HepG2 (cell line): ENCODE measurements around the gene SPRYD4. TPM values are rescaled to one million over a fixed set of nuclear protein-coding genes. Genes with fewer than 3 reads are reported as not detected.

Experiments used
- KDM1A ChIP-seq: IDR thresholded peaks from 2 replicates; pipeline ENCODE4 v1.6.1; 2016; ENCODE audit warnings: missing compliant biosample characterization
- NCOA2 ChIP-seq: sonication (generic); formaldehyde crosslinking; IDR thresholded peaks from 2 replicates; pipeline ENCODE4 v1.8.0; 2022; ENCODE audit warnings: inconsistent platforms
- PCBP1 ChIP-seq: fragments of 200-400 bp; formaldehyde crosslinking; IDR thresholded peaks from 2 replicates; pipeline ENCODE4 v1.6.1; 2017; ENCODE audit warnings: mild to moderate bottlenecking, low read depth, low read length, borderline replicate concordance
- POLR2G ChIP-seq: fragments of 200-400 bp; formaldehyde crosslinking; IDR thresholded peaks from 2 replicates; pipeline ENCODE4 v1.6.1; 2018; ENCODE audit warnings: mild to moderate bottlenecking, low read depth, low read length, moderate library complexity
- PRMT3 ChIP-seq: sonication (generic); formaldehyde crosslinking; IDR thresholded peaks from 2 replicates; pipeline ENCODE4 v1.8.1; 2022; ENCODE audit warnings: low read depth, mild to moderate bottlenecking, moderate library complexity, missing genetic modification reagents, borderline replicate concordance
- STAG1 ChIP-seq: sonication (generic); formaldehyde crosslinking; IDR thresholded peaks from 2 replicates; pipeline ENCODE4 v1.4.0; 2020; ENCODE audit warnings: missing genetic modification reagents
- ZBTB20 ChIP-seq: sonication (generic); formaldehyde crosslinking; IDR thresholded peaks from 2 replicates; pipeline ENCODE4 v1.8.1; 2023; ENCODE audit warnings: missing genetic modification reagents, low read depth, mild to moderate bottlenecking, borderline replicate concordance
- ZEB1 ChIP-seq: IDR thresholded peaks from 2 replicates; pipeline ENCODE4 v1.6.1; 2012; ENCODE audit warnings: mild to moderate bottlenecking, low read depth, inconsistent platforms; ENCODE audit not compliant: insufficient replicate concordance
- ZFP62 ChIP-seq: sonication (generic); formaldehyde crosslinking; IDR thresholded peaks from 2 replicates; pipeline ENCODE4 v1.4.0; 2020; ENCODE audit warnings: missing genetic modification reagents
- ZFX ChIP-seq: sonication (generic); formaldehyde crosslinking; IDR thresholded peaks from 2 replicates; pipeline ENCODE4 v1.4.0; 2020; ENCODE audit warnings: mild to moderate bottlenecking, low read depth, missing genetic modification reagents, moderate library complexity
- ZNF251 ChIP-seq: sonication (generic); formaldehyde crosslinking; IDR thresholded peaks from 2 replicates; pipeline ENCODE4 v1.9.0; 2021; ENCODE audit warnings: mild to moderate bottlenecking, missing genetic modification reagents
- ZNF451 ChIP-seq: sonication (generic); formaldehyde crosslinking; IDR thresholded peaks from 2 replicates; pipeline ENCODE4 v1.5.0; 2020; ENCODE audit warnings: mild to moderate bottlenecking, missing genetic modification reagents
- ZNF644 ChIP-seq: IDR thresholded peaks from 2 replicates; pipeline ENCODE4 v1.6.1; 2016; ENCODE audit warnings: low read depth
- ZNF749 ChIP-seq: sonication (generic); formaldehyde crosslinking; IDR thresholded peaks from 2 replicates; pipeline ENCODE4 v1.8.0; 2022; ENCODE audit warnings: mild to moderate bottlenecking, missing genetic modification reagents, moderate library complexity, borderline replicate concordance
- polyA plus RNA-seq, 8 experiments: library from polyadenylated mRNA; depleted of rRNA in 3 of 8; stranded (reverse) in 7 of 8; unstranded in 1 of 8; fragments of >200 nt; fragmentation: Illumina TruSeq in 4 of 8; extraction: Trizol in 4 of 8; gene quantifications; 2 replicates each; pipeline versions ENCODE4 v1.2.1 to v1.2.3, GENCODE V29; 2011 to 2016; ENCODE audit warnings: low read depth in 4 of 8, missing spikeins in 1 of 8, mixed read lengths in 1 of 8; ENCODE audit not compliant: insufficient read depth in 1 of 8
- total RNA-seq, 5 experiments: library from RNA; depleted of rRNA; stranded (reverse); fragments of >200 nt; fragmentation: Illumina TruSeq; extraction: Trizol; gene quantifications; 2 replicates each; pipeline ENCODE4 v1.2.3, GENCODE V29; 2016; ENCODE audit warnings: low read depth in 1 of 5
- TF ChIP-seq, protein P1 (sequence below): IDR thresholded peaks from 2 replicates; pipeline ENCODE4 v1.6.1; 2012; ENCODE audit warnings: low read depth, low read length, improper control_type of control experiment
- TF ChIP-seq, protein P2 (sequence below): sonication (generic); formaldehyde crosslinking; IDR thresholded peaks from 2 replicates; pipeline ENCODE4 v1.9.0; 2021; ENCODE audit warnings: missing genetic modification reagents, mild to moderate bottlenecking, borderline replicate concordance
- TF ChIP-seq, protein P3 (sequence below): sonication (generic); formaldehyde crosslinking; IDR thresholded peaks from 2 replicates; pipeline ENCODE4 v1.4.0; 2020; ENCODE audit warnings: missing genetic modification reagents, borderline replicate concordance
- TF ChIP-seq, protein P4 (sequence below): sonication (generic); formaldehyde crosslinking; IDR thresholded peaks from 2 replicates; pipeline ENCODE4 v1.5.0; 2020; ENCODE audit warnings: mild to moderate bottlenecking, missing genetic modification reagents
- TF ChIP-seq, protein P5 (sequence below): sonication (generic); formaldehyde crosslinking; IDR thresholded peaks from 2 replicates; pipeline ENCODE4 v1.8.0; 2022; ENCODE audit warnings: mild to moderate bottlenecking, missing genetic modification reagents, moderate library complexity

SPRYD4 gene
- total and polyA plus RNA-seq, 2 of the 13 experiments (the other 11 are each of a cell fraction or from before 2014, with no cell fraction given), result 3.9 to 4.5 TPM

DNA sequence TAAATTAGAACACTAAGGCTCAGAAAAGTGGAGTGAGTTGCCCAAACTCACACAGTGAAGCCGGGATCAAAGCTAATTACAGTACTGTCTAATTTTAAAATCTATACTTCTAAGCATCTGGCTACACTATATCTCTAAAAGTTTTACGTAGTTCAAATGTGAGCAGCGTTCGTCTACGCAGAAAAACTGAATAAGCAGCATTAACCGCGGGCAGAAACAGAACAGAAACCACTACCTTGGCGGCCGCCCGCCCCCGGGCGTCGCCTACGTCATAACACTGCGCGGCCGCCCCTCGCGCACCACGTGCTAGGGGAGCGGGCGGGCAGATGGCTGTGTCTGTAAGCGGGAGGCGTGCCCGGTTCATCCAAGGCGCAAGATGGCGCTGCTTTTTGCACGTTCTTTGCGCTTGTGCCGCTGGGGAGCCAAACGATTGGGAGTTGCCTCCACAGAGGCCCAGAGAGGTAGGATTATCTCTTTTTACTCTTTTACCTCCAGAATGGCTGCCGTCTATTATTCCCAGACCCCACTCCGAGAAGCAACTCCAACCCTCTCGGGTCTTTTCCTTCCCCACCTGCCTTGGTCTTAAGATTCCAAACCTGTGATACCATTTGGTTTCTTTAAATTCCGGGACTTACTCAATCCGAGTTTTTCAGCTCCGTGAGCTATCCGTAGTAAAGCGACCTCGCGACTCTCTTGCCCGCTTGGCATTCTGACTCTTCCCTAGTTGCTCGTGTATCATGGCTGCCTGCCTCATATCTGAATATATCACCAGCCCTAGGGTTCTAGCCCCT is at the start of gene SPRYD4 (continued):
- TF ChIP-seq, protein P1, sequence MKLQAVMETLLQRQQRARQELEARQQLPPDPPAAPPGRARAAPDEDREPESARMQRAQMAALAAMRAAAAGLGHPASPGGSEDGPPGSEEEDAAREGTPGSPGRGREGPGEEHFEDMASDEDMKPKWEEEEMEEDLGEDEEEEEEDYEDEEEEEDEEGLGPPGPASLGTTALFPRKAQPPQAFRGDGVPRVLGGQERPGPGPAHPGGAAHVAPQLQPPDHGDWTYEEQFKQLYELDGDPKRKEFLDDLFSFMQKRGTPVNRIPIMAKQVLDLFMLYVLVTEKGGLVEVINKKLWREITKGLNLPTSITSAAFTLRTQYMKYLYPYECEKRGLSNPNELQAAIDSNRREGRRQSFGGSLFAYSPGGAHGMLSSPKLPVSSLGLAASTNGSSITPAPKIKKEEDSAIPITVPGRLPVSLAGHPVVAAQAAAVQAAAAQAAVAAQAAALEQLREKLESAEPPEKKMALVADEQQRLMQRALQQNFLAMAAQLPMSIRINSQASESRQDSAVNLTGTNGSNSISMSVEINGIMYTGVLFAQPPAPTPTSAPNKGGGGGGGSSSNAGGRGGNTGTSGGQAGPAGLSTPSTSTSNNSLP, result no peak
- TF ChIP-seq PCBP1 (no peak), ZNF644 (CRISPR knock-in tag) (peak; percentile 71), ZEB1 (no peak), PRMT3 (CRISPR knock-in tag) (peak; percentile 90; the same call in 1 of the 2 replicates), NCOA2 (peak; percentile 72), ZNF749 (CRISPR knock-in tag) (peak; percentile 62; the same call in 1 of the 2 replicates), POLR2G (peak; percentile 96), ZBTB20 (CRISPR knock-in tag) (peak; percentile 95; the same call in 1 of the 2 replicates), KDM1A (CRISPR knock-in tag) (no peak), ZNF251 (CRISPR knock-in tag) (no peak), ZFP62 (no peak), ZNF451 (CRISPR knock-in tag) (peak; percentile 53; the same call in 1 of the 2 replicates), ZFX (CRISPR knock-in tag) (peak; percentile 82), STAG1 (CRISPR knock-in tag) (0 out of 2 replicates have a peak, but pooled peaks have one; percentile 17)
- TF ChIP-seq, protein P2, sequence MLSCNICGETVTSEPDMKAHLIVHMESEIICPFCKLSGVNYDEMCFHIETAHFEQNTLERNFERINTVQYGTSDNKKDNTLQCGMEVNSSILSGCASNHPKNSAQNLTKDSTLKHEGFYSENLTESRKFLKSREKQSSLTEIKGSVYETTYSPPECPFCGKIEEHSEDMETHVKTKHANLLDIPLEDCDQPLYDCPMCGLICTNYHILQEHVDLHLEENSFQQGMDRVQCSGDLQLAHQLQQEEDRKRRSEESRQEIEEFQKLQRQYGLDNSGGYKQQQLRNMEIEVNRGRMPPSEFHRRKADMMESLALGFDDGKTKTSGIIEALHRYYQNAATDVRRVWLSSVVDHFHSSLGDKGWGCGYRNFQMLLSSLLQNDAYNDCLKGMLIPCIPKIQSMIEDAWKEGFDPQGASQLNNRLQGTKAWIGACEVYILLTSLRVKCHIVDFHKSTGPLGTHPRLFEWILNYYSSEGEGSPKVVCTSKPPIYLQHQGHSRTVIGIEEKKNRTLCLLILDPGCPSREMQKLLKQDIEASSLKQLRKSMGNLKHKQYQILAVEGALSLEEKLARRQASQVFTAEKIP (CRISPR knock-in tag), result no peak
- TF ChIP-seq, protein P3, sequence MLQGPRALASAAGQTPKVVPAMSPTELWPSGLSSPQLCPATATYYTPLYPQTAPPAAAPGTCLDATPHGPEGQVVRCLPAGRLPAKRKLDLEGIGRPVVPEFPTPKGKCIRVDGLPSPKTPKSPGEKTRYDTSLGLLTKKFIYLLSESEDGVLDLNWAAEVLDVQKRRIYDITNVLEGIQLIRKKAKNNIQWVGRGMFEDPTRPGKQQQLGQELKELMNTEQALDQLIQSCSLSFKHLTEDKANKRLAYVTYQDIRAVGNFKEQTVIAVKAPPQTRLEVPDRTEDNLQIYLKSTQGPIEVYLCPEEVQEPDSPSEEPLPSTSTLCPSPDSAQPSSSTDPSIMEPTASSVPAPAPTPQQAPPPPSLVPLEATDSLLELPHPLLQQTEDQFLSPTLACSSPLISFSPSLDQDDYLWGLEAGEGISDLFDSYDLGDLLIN (CRISPR knock-in tag), result no peak; the same call in 1 of the 2 replicates
- TF ChIP-seq, protein P4, sequence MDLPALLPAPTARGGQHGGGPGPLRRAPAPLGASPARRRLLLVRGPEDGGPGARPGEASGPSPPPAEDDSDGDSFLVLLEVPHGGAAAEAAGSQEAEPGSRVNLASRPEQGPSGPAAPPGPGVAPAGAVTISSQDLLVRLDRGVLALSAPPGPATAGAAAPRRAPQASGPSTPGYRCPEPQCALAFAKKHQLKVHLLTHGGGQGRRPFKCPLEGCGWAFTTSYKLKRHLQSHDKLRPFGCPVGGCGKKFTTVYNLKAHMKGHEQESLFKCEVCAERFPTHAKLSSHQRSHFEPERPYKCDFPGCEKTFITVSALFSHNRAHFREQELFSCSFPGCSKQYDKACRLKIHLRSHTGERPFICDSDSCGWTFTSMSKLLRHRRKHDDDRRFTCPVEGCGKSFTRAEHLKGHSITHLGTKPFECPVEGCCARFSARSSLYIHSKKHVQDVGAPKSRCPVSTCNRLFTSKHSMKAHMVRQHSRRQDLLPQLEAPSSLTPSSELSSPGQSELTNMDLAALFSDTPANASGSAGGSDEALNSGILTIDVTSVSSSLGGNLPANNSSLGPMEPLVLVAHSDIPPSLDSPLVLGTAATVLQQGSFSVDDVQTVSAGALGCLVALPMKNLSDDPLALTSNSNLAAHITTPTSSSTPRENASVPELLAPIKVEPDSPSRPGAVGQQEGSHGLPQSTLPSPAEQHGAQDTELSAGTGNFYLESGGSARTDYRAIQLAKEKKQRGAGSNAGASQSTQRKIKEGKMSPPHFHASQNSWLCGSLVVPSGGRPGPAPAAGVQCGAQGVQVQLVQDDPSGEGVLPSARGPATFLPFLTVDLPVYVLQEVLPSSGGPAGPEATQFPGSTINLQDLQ (CRISPR knock-in tag), result no peak
- TF ChIP-seq, protein P5, sequence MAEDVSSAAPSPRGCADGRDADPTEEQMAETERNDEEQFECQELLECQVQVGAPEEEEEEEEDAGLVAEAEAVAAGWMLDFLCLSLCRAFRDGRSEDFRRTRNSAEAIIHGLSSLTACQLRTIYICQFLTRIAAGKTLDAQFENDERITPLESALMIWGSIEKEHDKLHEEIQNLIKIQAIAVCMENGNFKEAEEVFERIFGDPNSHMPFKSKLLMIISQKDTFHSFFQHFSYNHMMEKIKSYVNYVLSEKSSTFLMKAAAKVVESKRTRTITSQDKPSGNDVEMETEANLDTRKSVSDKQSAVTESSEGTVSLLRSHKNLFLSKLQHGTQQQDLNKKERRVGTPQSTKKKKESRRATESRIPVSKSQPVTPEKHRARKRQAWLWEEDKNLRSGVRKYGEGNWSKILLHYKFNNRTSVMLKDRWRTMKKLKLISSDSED (CRISPR knock-in tag), result no peak
